ENCODE data around the gene FUNDC2. TPM values are rescaled to one million over a fixed set of nuclear protein-coding genes. Genes with fewer than 3 reads are reported as not detected.

Gene FUNDC2
- total and polyA plus RNA-seq, 8 donors, result 9.3 to 123 (median 73.2) TPM

- WGBS, 5 donors, result 47 to 85% (median 75%) methylated on average over 1 of the region's 1 CpG
- intact Hi-C loops (cut with DNase I; ENCODE audit: low total_unique reads), result no loop called here
Observed at GRCh38 chrX:155069414-155069813, 42.8 kb downstream of the FUNDC2 start.

GRCh38 chrX:155070038-155070437 lies 43.4 kb downstream of the FUNDC2 start:
- H3K4me3 ChIP-seq, result peak overlapping the region; percentile 44 to 64 (median 55)
- no peaks in the 10 kb centered on the region for H3K36me3 ChIP-seq
- intact Hi-C loops (cut with DNase I; ENCODE audit: low total_unique reads), result no loop called here
- TF ChIP-seq POLR2A (IDR thresholded peaks at IDR 0.05) (no peak), POLR2AphosphoS5 (IDR thresholded peaks at IDR 0.05) (no peak), CTCF (IDR thresholded peaks at IDR 0.05) (no peak), EP300 (IDR thresholded peaks at IDR 0.05) (no peak)
- no peaks in the 10 kb centered on the region for H3K27me3 ChIP-seq
- peak in 1 of 2 donors; percentile 12 for DNase-seq
- peaks cover 0 to 4% (median 0%) of the 10 kb centered on the region in 4 donors for H3K9me3 ChIP-seq
- H3K4me1 ChIP-seq, result peaks cover 0 to 36% (median 15%) of the 10 kb centered on the region in 4 donors
- peak overlapping the region in 4 of 5 donors; percentile 89 to 91 (median 90) for H3K27ac ChIP-seq
- 2 to 46% (median 3%) methylated on average over 12 of the region's 12 CpGs for WGBS, 5 donors

More at GRCh38 chrX:155069414-155069813, 42.8 kb downstream of the FUNDC2 start:
- peaks cover 0 to 4% (median 0%) of the 10 kb centered on the region in 4 donors for H3K9me3 ChIP-seq
- no peak for TF ChIP-seq CTCF (IDR thresholded peaks at IDR 0.05)
- TF ChIP-seq POLR2A (IDR thresholded peaks at IDR 0.05), result no peak
- TF ChIP-seq EP300 (IDR thresholded peaks at IDR 0.05), result no peak
- no peak for TF ChIP-seq POLR2AphosphoS5 (IDR thresholded peaks at IDR 0.05)
- no peaks in the 10 kb centered on the region for H3K27me3 ChIP-seq
- peak overlapping the region in 3 of 4 donors; percentile 44 to 64 (median 55) for H3K4me3 ChIP-seq
- H3K4me1 ChIP-seq, result peaks cover 0 to 36% (median 15%) of the 10 kb centered on the region in 4 donors
- H3K36me3 ChIP-seq, result no peaks in the 10 kb centered on the region
- no peak overlapping the region for H3K27ac ChIP-seq
- DNase-seq, result no peak

GRCh38 chrX:155070663-155070974 lies 44.0 kb downstream of the FUNDC2 start:
- no peak for DNase-seq
- WGBS, 5 donors, result 0 to 40% (median 2%) methylated on average over 16 of the region's 16 CpGs

GRCh38 chrX:155070975-155071693 lies 44.5 kb downstream of the FUNDC2 start, which contains the start of the genes BRCC3, CMC4 and MTCP1:
Gene BRCC3, plus strand, starts transcription at chrX:155071508. Its CDS starts 20 bp downstream, at chrX:155071528.
Gene CMC4, minus strand, starts transcription at chrX:155071136. Its CDS starts 7,113 bp downstream, at chrX:155064023.
Gene MTCP1, minus strand, starts transcription at chrX:155071136. Its CDS starts 5,126 bp downstream, at chrX:155066010.
- DNase-seq, result peak; percentile 85 to 93
- intact Hi-C loops (cut with DNase I; ENCODE audit: low total_unique reads), result no loop called here
- 0 to 50% (median 3%) methylated on average over 8 to 71 of the region's 81 CpGs for WGBS, 5 donors
- H3K4me1 ChIP-seq, result peaks cover 0 to 36% (median 15%) of the 10 kb centered on the region in 4 donors
- H3K4me3 ChIP-seq, result peak within 1 kb of the TSS; percentile 44 to 64 (median 59)
- no peaks in the 10 kb centered on the region for H3K27me3 ChIP-seq
- H3K9me3 ChIP-seq, result peaks cover 0 to 4% (median 0%) of the 10 kb centered on the region in 4 donors
- peaks cover 0 to 9% (median 6%) of the 10 kb centered on the region in 4 donors for H3K36me3 ChIP-seq
- TF ChIP-seq POLR2AphosphoS5 (IDR thresholded peaks at IDR 0.05), result peak; percentile 12 to 57 (median 57)
- TF ChIP-seq POLR2A (IDR thresholded peaks at IDR 0.05), result peak in 1 of 4 donors; percentile 35
- TF ChIP-seq CTCF (IDR thresholded peaks at IDR 0.05), result no peak
- H3K27ac ChIP-seq, result peak within 1 kb of the TSS; percentile 87 to 91 (median 90)

More at GRCh38 chrX:155070663-155070974, 44.0 kb downstream of the FUNDC2 start:
- no peak for TF ChIP-seq CTCF (IDR thresholded peaks at IDR 0.05)
- TF ChIP-seq POLR2A (IDR thresholded peaks at IDR 0.05), result no peak
- TF ChIP-seq EP300 (IDR thresholded peaks at IDR 0.05), result no peak
- no peak for TF ChIP-seq POLR2AphosphoS5 (IDR thresholded peaks at IDR 0.05)
- Histone ChIP-seq H3K27ac (peak overlapping the region; percentile 87 to 91 (median 90)), H3K4me3 (peak overlapping the region; percentile 44 to 64 (median 55)), H3K9me3 (peaks cover 0 to 4% (median 0%) of the 10 kb centered on the region in 4 donors), H3K4me1 (peaks cover 0 to 36% (median 15%) of the 10 kb centered on the region in 4 donors), H3K27me3 (no peaks in the 10 kb centered on the region), H3K36me3 (peaks cover 0 to 4% (median 2%) of the 10 kb centered on the region in 4 donors)
- intact Hi-C loops (cut with DNase I; ENCODE audit: low total_unique reads), result no loop called here
